ENCODE measurements around the gene SLC25A36.

The SLC25A36 gene

DNA sequence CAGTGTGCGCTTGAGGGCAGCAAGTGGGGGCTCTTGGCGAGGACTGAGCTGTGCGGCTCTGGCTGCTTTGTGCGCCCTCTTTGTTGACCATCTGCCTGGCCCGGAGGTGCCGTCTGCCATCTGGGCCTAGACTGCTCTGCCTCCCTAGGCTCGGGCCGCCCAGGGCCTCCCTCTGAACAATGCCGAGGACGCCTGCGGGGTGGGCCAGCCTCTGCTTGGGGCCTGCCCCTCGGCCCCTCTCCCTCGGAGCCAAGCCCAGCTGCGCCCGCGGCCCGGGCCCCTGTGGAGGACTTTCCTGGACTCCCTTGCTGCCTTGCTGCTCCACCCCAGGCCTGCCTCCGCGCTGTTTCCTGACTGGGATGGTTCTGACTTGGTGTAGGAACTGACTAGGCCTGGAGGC, 77.6 kb downstream of the SLC25A36 start:
- Histone ChIP-seq H3K36me3 (replicated peaks) (no peaks in the 10 kb centered on the region), H3K27me3 (replicated peaks) (no peaks in the 10 kb centered on the region), H3K4me3 (ENCODE audit: low read depth, low read length) (no peak overlapping the region), H3K27ac (no peak overlapping the region)
- TF ChIP-seq, protein P1, sequence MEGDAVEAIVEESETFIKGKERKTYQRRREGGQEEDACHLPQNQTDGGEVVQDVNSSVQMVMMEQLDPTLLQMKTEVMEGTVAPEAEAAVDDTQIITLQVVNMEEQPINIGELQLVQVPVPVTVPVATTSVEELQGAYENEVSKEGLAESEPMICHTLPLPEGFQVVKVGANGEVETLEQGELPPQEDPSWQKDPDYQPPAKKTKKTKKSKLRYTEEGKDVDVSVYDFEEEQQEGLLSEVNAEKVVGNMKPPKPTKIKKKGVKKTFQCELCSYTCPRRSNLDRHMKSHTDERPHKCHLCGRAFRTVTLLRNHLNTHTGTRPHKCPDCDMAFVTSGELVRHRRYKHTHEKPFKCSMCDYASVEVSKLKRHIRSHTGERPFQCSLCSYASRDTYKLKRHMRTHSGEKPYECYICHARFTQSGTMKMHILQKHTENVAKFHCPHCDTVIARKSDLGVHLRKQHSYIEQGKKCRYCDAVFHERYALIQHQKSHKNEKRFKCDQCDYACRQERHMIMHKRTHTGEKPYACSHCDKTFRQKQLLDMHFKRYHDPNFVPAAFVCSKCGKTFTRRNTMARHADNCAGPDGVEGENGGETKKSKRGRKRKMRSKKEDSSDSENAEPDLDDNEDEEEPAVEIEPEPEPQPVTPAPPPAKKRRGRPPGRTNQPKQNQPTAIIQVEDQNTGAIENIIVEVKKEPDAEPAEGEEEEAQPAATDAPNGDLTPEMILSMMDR (IDR thresholded peaks at IDR 0.05; ENCODE audit: low read depth, low read length, missing control alignments) = no peak
- in situ Hi-C loops (cut with HindIII; ENCODE audit: low pct_ligation_motif_present, low sequenced_read_pairs) = no loop called here
- DNase-seq = no peak

DNA sequence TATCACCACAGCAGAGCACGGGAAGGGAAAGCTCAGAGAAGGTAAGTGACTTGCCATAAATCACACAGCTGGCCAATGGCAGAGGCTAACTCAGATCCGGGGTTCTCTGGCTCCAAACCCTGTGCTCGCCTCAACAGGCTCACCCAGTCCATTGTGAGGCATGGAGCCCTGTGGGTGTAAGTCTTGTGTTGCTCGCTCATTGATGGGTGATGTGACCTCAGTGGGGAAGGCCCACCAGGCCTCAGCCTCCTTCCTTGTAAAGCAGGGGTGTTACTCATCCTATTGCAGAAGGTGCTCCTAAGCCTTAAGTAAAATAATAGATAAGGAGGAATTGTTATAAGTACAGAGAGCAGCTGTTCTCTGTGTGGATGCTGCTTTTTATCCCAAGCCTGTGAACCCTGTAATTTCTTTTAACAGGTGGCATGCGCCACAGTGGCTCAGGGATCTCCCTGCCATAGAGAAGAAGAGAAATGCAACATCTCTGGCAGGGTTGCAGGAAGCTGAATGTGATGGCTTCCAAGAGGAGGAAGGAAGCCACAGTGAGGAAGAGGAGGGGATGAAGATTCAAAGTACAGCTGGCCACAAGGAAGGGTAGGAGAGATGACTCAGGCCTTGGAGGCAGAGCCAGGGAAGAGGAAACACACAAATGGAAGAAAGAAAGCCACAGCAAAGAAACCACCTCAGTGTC, 78.7 kb downstream of the SLC25A36 start:
- H3K36me3 ChIP-seq (replicated peaks) = no peaks in the 10 kb centered on the region
- no peak for DNase-seq
- TF ChIP-seq, protein P1 (IDR thresholded peaks at IDR 0.05; ENCODE audit: low read depth, low read length, missing control alignments) = no peak
- no peaks in the 10 kb centered on the region for H3K27me3 ChIP-seq (replicated peaks)
- in situ Hi-C loops (cut with HindIII; ENCODE audit: low pct_ligation_motif_present, low sequenced_read_pairs) = no loop called here
- H3K4me3 ChIP-seq (ENCODE audit: low read depth, low read length) = no peak overlapping the region
- no peak overlapping the region for H3K27ac ChIP-seq

DNA sequence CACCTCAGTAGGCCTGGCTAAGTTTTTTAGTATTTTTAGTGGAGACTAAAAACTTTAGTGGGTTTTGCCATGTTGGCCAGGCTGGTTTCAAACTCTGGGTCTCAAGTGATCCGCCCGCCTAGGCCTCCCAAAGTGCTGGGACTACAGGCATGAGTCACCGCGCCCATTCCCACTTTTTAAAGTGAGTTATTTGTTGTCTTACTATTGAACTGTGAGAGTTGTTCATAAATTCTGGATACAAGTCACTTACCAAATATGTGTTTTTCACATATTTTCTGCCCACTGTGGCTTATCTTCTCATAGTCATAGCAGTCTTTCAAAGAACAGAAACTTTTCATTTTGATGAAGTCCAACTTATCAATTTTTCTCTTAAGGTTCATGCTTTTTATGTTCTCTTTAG, 79.6 kb downstream of the SLC25A36 start:
- H3K27me3 ChIP-seq (replicated peaks) = no peaks in the 10 kb centered on the region
- H3K4me3 ChIP-seq (ENCODE audit: low read depth, low read length) = no peak overlapping the region
- DNase-seq = peak; percentile 38
- H3K27ac ChIP-seq = no peak overlapping the region
- in situ Hi-C loops (cut with HindIII; ENCODE audit: low pct_ligation_motif_present, low sequenced_read_pairs) = no loop called here
- TF ChIP-seq, protein P1 (IDR thresholded peaks at IDR 0.05; ENCODE audit: low read depth, low read length, missing control alignments) = no peak
- H3K36me3 ChIP-seq (replicated peaks) = no peaks in the 10 kb centered on the region

Data from brain microvascular endothelial cell (primary cell).